GM18505 (cell line): Measurements from ENCODE around the gene ARMS2.

ENCODE experiments used
- ATAC-seq: cut with Tn5 transposase; IDR thresholded peaks from one replicate; pipeline ENCODE4 v1.9.1; 2021; ENCODE audit not compliant: unreplicated experiment
- POLR2A ChIP-seq: IDR thresholded peaks from 4 replicates; pipeline ENCODE4 v1.6.1; 2011; ENCODE audit warnings: borderline replicate concordance; ENCODE audit not compliant: insufficient read depth, insufficient read length; ENCODE audit errors: extremely low read depth

Gene ARMS2

DNA sequence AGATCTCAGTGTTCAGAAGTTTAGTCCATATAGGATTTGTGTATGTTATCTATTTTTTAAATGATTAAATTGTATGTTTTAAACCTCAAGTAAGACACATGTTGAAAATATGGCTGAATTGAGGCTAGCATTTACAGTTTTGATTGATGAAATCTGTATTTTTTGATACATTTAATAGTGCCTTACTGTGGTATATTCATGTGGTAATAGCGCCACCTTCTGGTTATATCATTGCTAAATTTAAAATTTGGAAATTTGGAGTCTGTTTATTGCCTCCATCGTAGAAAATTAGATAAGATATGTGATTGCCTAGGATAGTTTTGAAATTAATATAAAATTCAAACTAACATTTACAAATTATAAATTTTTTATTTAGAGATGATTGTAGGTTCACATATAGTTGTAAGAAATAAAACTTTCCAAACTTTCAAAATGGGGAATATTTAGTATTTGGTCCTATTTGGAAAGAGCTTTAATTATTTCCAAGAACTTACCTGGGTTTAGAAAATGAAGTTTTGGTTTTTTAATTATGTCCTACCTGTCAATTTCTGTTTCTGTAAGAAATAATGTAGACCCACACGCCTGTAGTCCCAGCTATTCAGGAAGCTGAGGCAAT is 19.1 kb upstream of the ARMS2 start:
- no peak for ATAC-seq
- no peak for TF ChIP-seq POLR2A

DNA sequence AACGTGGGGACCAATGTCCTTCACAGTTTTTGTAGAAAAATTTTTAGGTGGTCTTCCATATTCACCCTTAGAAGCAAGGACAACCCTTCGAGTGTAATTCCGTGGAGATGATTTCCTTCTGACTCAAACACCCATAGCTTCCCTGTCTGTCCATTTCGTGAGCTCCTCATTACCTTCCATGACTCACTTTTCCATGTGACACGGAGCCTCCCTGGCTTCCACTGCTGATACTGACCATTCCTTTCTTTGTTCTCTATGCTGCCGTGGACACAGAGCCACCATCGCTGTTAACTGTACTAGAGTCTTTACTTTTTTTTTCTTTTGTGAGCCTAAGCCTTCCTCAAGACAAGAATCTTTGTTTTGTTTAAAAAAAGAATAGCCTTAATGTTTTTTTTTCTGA is 12.5 kb upstream of the ARMS2 start:
- ATAC-seq, result no peak
- no peak for TF ChIP-seq POLR2A

DNA sequence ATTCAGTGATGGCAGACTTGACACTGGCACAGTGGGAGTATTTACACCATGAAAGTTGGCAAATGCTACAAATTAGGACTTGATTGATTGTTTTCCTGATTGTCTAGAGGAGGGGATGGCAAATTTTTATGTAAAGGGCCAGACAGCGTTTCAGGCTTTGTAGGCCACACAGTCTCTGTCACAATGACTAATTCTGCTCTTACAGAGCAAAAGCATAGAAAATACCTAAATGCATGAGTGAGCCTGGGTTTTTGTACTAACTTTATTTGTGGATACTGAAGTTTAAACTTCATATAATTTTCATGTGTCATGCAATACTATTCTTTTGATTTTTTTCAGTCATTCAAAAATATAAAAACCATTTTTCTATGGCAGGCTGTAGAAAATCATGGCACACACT is 9.0 kb upstream of the ARMS2 start:
- TF ChIP-seq POLR2A, result no peak
- no peak for ATAC-seq

DNA sequence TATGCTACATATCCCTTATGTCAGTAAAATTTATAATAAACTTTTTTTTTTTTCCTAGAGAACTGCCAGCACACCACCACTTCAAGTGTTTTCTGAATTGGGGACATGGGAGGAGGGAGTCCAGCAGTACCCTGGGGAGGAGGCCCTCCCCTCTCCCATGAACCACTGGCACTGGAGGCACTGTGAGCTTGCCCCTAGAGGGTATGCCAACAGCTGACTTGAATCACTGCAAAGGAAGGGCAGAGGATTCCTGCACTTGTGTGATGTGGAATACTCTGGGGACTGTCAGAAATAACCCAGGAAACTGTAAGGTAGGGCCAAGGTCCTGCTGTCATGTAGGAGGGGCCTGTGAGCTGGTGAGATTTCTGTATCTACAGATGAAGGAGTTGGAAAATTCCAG is 8.5 kb upstream of the ARMS2 start:
- TF ChIP-seq POLR2A, result no peak
- no peak for ATAC-seq

DNA sequence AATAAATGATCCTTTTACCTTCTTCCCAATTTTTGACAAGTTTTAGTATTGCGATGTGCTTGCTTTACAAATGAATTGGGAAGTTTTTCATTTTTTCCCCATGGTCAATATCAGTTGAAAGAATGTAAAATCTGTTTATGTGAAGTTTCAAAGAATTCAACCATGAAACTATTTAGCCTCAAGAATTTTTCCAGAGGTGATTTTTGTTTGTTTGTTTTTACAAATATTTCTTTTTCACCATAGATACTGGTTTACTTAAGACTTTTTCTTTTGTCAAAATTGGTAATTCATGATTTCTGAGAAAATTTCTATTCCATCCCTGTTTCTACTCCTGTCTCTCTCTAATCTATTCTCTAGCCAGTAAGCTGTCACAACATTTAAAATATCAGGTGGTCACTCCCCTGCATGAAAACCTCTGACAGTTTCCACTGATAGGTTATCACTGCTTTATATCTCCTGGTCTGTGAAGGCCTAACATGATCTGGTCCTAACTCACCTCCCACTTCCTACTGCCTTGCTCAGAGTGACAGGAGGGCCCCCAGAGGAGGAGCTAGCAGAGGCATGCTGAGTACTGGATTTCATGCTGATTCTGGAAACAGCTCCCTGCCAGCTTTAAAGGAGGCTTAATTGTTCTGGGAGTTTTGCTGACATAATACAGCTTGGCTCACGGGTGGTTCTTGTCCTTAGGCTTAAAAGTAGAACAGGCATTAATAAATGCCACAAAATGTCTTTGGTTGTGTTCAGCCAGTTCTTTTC is 7.6 kb upstream of the ARMS2 start:
- no peak for ATAC-seq
- TF ChIP-seq POLR2A, result no peak

DNA sequence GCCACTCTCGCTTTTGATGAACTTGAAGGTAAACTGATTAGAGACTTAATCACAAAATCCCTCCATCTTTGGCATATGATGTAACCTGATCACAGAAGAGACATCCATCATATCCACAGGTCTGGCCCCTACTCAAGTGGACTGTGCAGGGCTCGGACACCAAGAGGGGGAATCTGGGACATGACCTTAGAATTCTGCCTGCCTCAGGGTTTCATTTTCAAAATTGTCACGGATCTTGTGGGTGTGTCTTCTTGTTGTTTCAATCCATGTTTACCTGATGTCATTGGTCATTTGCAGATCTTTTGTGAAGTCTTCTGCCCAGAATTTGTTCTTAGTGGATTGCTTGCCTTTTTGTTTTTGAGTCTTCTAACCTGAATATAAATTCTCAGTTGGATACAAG is 5.9 kb upstream of the ARMS2 start:
- no peak for ATAC-seq
- TF ChIP-seq POLR2A, result no peak

DNA sequence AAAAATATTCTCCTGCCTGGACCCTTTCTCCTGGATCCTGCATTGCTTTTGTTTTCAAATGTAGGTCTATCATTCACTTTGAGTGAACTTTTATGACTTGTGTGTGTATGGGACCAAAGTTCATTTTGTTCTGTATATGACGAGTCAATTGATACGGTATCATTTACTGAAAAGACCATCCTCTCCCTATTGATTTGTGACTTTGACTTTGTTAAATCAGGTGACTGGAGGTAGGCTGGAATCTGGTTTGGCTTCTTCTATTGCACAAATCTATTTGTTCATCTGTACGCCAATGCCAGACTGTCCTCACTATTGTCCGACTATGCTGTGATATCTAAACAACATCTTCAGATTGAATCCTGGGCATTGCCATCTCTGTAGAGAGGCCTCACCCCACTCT is 5.3 kb upstream of the ARMS2 start:
- no peak for TF ChIP-seq POLR2A
- ATAC-seq, result no peak

DNA sequence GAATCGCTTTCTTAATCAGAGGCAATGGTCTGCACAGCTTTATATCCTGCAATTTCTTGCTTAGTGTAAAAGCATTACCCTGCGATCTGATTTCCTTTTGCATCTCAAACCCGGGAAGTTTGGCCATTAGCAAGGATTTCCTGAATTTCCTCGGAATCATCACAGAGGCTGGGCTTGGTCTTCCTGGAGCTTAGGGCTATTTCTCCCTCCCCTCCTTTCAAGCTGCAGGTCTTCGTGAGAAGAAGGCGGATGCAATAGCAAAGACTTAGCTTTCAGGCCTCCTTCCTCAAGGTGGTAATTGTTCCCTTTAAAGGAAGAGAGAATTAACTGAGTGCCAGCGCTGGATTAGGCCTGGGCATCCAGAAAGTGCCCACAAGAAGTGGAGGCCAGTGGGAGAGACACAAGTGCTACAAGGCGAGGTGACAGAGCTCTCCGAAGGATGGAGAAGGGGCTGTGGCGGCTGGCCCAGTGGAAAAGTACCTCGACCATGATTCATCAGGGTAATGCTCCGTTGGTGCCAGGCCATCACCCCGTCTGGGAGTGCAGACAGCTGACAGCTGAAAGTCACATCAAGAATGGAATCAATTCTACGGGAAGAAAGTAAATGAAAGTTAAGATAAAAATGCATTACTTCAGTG is 4.0 kb upstream of the ARMS2 start:
- no peak for TF ChIP-seq POLR2A
- no peak for ATAC-seq

DNA sequence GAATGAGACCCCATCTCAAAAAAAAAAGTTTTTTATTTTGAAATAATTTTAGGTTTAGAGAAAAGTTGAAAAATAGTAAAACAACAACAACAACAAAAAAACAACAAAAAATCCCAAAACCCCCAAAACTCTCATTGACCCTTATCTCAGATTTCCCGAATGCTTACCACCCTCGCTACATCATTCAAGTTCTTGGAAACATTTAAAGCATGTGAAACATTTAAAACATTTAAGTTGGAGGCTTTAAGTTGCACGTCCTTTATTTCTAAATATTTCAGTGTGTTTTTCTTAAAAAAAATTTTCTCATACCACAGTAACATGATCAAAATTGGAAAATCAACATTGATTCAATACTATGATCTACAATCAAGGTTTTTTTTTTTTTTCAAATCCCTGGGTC is 382 bp upstream of the ARMS2 start:
- no peak for ATAC-seq
- TF ChIP-seq POLR2A, result no peak

DNA sequence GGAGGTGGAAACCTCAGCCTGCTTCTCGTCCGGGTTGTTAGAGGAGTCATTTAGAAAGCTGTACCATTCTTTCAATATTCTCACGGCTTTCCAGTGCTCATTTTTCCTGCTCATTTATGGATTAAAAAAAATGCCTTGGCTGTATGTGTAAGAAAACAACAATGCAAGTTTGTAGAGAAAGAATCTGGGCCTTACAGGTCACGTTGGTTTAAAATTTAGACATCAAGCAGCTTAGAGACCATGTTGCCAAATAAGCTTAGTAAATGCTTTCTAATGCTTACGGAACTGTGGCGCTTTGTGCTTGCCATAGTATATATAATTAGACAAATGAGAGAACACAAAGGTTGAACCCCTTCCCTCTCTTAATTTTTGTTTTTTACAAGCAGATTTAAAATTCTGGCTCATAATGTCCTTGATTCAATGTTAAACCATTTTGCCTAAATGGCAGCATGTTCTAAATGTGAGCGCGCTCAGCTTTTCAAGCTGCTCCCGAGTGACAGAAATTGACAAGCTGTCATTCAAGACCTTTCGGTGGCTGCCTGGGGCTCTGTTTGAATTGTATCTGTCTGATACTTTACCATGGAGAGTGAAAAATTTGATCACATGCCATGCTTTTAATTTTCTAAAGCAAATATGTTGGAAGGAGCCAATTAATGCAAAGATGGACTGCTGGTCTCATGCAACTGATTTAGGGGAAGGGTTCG is 1.1 kb downstream of the ARMS2 start:
- no peak for ATAC-seq
- no peak for TF ChIP-seq POLR2A

DNA sequence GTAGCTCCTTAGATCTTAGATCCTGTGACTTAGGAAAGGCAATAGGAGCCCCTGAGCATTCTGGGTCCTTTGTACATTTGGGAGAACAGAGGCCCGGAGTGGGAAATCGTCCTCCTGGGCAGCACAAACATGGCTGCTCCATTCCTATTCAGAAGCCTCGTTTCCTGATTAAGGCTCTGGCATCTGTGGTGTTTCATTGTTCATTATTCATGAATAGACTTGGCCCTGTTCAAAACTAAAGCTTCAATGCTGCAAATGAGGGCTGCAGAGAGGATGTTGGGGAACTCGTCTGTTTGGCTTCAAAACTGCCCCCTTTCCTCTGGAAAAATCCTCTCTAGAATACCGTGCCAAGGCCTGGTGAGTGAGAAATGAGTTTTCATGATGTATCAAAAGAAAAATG is 3.5 kb downstream of the ARMS2 start:
- no peak for ATAC-seq

DNA sequence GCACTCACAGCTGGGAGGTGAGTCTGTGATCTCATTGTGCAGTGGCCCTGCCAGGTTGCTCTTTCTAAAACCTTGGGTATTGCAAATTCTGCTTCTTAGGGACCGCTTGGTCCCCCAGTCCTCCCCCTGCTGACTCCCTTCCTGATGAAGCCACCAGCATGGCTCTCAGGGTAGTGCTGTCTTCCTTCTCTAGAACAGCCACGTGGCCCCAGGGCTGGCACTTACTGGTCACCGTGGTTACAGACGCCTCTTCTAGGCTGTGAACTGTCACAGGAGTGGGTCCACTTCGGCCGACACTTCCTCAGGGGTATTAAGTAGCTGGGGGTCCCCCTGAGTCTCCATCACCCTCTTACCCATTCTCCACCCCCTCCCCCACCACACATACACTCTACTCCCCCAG is 4.2 kb downstream of the ARMS2 start:
- TF ChIP-seq POLR2A, result no peak

More for the DNA sequence above, 3.5 kb downstream of the ARMS2 start:
- TF ChIP-seq POLR2A, result no peak

DNA sequence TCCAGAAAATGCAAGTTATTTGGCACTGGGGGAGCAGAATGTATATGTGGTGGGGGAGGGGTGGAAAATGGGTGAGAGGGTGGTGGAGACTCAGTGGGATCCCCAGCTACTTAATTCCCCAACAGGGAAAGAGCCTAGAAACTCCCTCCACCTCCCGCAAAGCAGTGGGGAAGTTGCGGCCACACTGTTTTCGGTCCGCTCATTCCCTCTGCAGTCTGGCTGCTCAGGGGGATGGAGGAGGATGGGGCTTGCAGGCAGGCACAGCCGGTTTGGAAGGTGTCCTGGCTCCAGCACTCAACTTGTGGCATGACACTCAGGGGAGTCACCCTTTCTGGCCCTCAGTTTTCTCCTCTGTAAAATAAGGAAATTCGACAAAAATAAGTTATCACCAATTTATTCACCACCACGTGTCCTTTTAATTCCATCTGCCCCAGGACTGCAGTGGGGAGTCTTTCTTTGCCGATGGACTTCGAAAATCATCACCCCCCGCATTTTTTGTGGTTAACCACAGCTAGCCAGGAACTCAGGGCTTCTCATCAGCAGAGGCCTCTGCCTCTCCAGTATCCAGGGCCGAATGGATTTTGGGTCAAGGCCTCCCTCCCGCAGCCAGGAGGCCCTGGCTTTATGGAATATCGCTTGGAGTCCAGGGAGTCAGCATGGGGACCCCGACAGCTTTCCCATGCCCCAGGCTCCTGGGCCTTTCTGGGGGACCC is 5.3 kb downstream of the ARMS2 start:
- no peak for ATAC-seq
- TF ChIP-seq POLR2A, result no peak

More for the DNA sequence above, 4.2 kb downstream of the ARMS2 start:
- ATAC-seq, result no peak

DNA sequence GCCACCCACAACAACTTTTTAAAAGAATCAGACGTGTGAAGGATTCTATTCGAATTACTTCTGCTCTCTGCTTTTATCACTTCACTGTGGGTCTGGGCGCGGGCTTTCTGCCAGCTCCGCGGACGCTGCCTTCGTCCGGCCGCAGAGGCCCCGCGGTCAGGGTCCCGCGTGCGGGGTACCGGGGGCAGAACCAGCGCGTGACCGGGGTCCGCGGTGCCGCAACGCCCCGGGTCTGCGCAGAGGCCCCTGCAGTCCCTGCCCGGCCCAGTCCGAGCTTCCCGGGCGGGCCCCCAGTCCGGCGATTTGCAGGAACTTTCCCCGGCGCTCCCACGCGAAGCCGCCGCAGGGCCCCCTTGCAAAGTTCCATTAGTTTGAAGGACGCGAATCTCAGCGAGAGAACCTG is 6.4 kb downstream of the ARMS2 start:
- no peak for TF ChIP-seq POLR2A
- ATAC-seq, result no peak

DNA sequence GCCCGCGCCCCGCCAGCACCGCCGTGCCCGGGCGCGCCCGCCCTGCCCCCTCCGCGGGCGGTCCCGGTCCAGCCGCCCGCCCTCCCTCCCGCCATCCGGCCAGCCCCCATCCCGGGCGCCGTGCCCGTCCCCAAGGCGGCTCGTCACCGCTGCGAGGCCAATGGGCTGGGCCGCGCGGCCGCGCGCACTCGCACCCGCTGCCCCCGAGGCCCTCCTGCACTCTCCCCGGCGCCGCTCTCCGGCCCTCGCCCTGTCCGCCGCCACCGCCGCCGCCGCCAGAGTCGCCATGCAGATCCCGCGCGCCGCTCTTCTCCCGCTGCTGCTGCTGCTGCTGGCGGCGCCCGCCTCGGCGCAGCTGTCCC is 6.9 kb downstream of the ARMS2 start, which contains the start of gene HTRA1:
HTRA1 (plus strand) TSS at position 187 of the 362 bp plus-strand sequence; CDS start at position 287, 100 bp downstream.
- no peak for ATAC-seq
- TF ChIP-seq POLR2A, result no peak
